GM12878 (cell line): ENCODE data around the gene NTN1. TPM values are rescaled to one million over a fixed set of nuclear protein-coding genes. Genes with fewer than 3 reads are reported as not detected.

Experiments used
- ATAC-seq: fragments of 200-7000 bp; cut with Tn5 transposase; 3 replicates; pipeline ENCODE4 v1.9.1; 2020; ENCODE audit warnings: mild to moderate bottlenecking, moderate library complexity
- BruUV-seq: library from RNA; stranded (reverse); fragments of 400-500 nt; replicated peaks from 2 replicates; lab custom pipeline; 2021; lab: Mats Ljungman, UMichigan
- CTCF ChIA-PET: fragments of 300-600 bp; sonication (Branson Sonifier 250); formaldehyde crosslinking; extraction: SDS; loops from one replicate; lab custom pipeline; 2021; ENCODE audit warnings: inconsistent platforms; lab: Yijun Ruan, JAX
- POLR2A ChIA-PET: fragments of 350-600 bp; formaldehyde crosslinking; extraction: SDS; loops from one replicate; lab custom pipeline; 2021; ENCODE audit warnings: inconsistent platforms; lab: Charles Lee
- RAD21 ChIA-PET: fragments of 300-600 bp; sonication (Branson Sonifier 250); formaldehyde crosslinking; loops from one replicate; lab custom pipeline; 2023; ENCODE audit warnings: antibody characterized with exemption; ENCODE audit not compliant: unreplicated experiment; lab: Charles Lee
- SMC1A ChIA-PET: fragments of 300-600 bp; sonication (Branson Sonifier 250); formaldehyde crosslinking; loops from one replicate; lab custom pipeline; 2023; ENCODE audit not compliant: unreplicated experiment, uncharacterized antibody; lab: Charles Lee
- DNase-seq: peaks from one replicate; pipeline ENCODE4 v3.0.0-alpha.2; 2011; ENCODE audit warnings: low read depth, low spot score
- FAIRE-seq: peaks from 3 replicates; lab custom pipeline; 2011; peaks lifted over from hg19 to GRCh38; lab: Jason Lieb, UNC
- H2AFZ ChIP-seq: 2 replicates; pipeline ENCODE4 v1.6.0; 2011; ENCODE audit warnings: low read depth, low read length, control low read depth; ENCODE audit not compliant: control insufficient read depth
- H3K27ac ChIP-seq: 2 replicates; pipeline ENCODE4 v1.5.1; 2011; ENCODE audit warnings: control low read depth; ENCODE audit not compliant: control insufficient read depth, insufficient read depth
- H3K27me3 ChIP-seq, 2 experiments: replicated peaks in 1 of 2; 2 replicates each; pipeline versions ENCODE4 v1.6.0 to v1.6.1; 2011; ENCODE audit warnings: low read length in 1 of 2; ENCODE audit not compliant: control insufficient read depth in 2 of 2, insufficient read depth in 2 of 2
- H3K36me3 ChIP-seq, 2 experiments: 2 replicates each; pipeline ENCODE4 v1.5.1; 2011; ENCODE audit warnings: low read length in 1 of 2; ENCODE audit not compliant: control insufficient read depth in 2 of 2, insufficient read depth in 2 of 2
- H3K4me1 ChIP-seq: 2 replicates; pipeline ENCODE4 v1.6.1; 2011; ENCODE audit warnings: mild to moderate bottlenecking, low read length, moderate library complexity, mixed read lengths; ENCODE audit not compliant: control insufficient read depth, insufficient read depth
- H3K4me2 ChIP-seq: 2 replicates; pipeline ENCODE4 v1.6.0; 2011; ENCODE audit warnings: control low read depth; ENCODE audit not compliant: control insufficient read depth, insufficient read depth
- H3K4me3 ChIP-seq: fragments of 200-600 bp; sonication (generic); 2 replicates; pipeline ENCODE4 v1.5.1; 2016
- H3K79me2 ChIP-seq: 2 replicates; pipeline ENCODE4 v1.6.0; 2011; ENCODE audit warnings: low read length; ENCODE audit not compliant: control insufficient read depth, insufficient read depth
- H3K9ac ChIP-seq: 2 replicates; pipeline ENCODE4 v1.8.0; 2011; ENCODE audit warnings: low read length, control low read depth, mixed read lengths; ENCODE audit not compliant: control insufficient read depth, insufficient read depth
- H3K9me3 ChIP-seq: replicated peaks from 3 replicates; pipeline ENCODE4 v1.5.1; 2011; ENCODE audit warnings: mild to moderate bottlenecking, low read length; ENCODE audit not compliant: control insufficient read depth, insufficient read depth
- H4K20me1 ChIP-seq: 2 replicates; pipeline ENCODE4 v1.6.0; 2011; ENCODE audit not compliant: control insufficient read depth, insufficient read depth
- CBX3 ChIP-seq: fragments of 200-600 bp; sonication (generic); IDR thresholded peaks from 2 replicates; pipeline ENCODE4 v1.6.1; 2016; ENCODE audit warnings: low read depth, borderline replicate concordance
- JUNB ChIP-seq: IDR thresholded peaks from 2 replicates; pipeline ENCODE4 v1.6.1; 2016; ENCODE audit warnings: antibody characterized with exemption, mild to moderate bottlenecking
- MXI1 ChIP-seq: fragments of 150-350 bp; IDR thresholded peaks from 2 replicates; pipeline ENCODE4 v1.6.1; 2011; ENCODE audit warnings: low read depth, mild to moderate bottlenecking, inconsistent platforms, low read length, improper control_type of control experiment
- MYC ChIP-seq: IDR thresholded peaks from 2 replicates; pipeline ENCODE4 v1.6.1; 2011; ENCODE audit warnings: mild to moderate bottlenecking, low read length, moderate library complexity, inconsistent platforms; ENCODE audit not compliant: insufficient read depth, insufficient replicate concordance, insufficient read length, severe bottlenecking
- NFXL1 ChIP-seq: fragments of 450-650 bp; IDR thresholded peaks from 2 replicates; pipeline ENCODE4 v1.6.1; 2017; ENCODE audit warnings: antibody characterized with exemption, mild to moderate bottlenecking, borderline replicate concordance
- NRF1 ChIP-seq: conservative IDR thresholded peaks from 2 replicates; pipeline ENCODE4 v1.6.1; 2011; ENCODE audit warnings: mild to moderate bottlenecking, low read depth, low read length, improper control_type of control experiment
- RCOR1 ChIP-seq: conservative IDR thresholded peaks from 2 replicates; pipeline ENCODE4 v1.6.1; 2012; ENCODE audit warnings: low read depth, low read length, improper control_type of control experiment
- SREBF1 ChIP-seq: IDR thresholded peaks from 2 replicates; pipeline ENCODE4 v1.6.1; 2012; ENCODE audit warnings: mild to moderate bottlenecking, low read length
- SUPT20H ChIP-seq: IDR thresholded peaks from 2 replicates; pipeline ENCODE4 v1.6.1; 2011; ENCODE audit warnings: low read depth, mild to moderate bottlenecking, low read length, moderate library complexity, borderline replicate concordance; ENCODE audit not compliant: control insufficient read depth
- TCF12 ChIP-seq: IDR thresholded peaks from 2 replicates; pipeline ENCODE4 v1.6.1; 2011; ENCODE audit warnings: low read depth, mild to moderate bottlenecking, low read length
- ZZZ3 ChIP-seq: IDR thresholded peaks from 2 replicates; pipeline ENCODE4 v1.6.1; 2011; ENCODE audit warnings: low read depth; ENCODE audit not compliant: control insufficient read depth, insufficient read length
- WGBS: methylation state at CpG from one replicate; pipeline ENCODE4 v1.1.6; 2016; ENCODE audit warnings: low lambda C conversion rate; ENCODE audit not compliant: insufficient replicate concordance, insufficient coverage; ENCODE audit errors: missing lambda C conversion rate; 5-methylcytosine and 5-hydroxymethylcytosine counted together
- in situ Hi-C: fragments of 300-500 bp; cut with MboI; formaldehyde crosslinking; loops from 9 replicates; pipeline ENCODE4 v1.14.3; 2018; ENCODE audit warnings: mixed read lengths
- intact Hi-C: fragments of 100-400 bp; cut with micrococcal nuclease; formaldehyde crosslinking; loops from one replicate; pipeline ENCODE4 v1.14.2; 2022; ENCODE audit not compliant: unreplicated experiment
- polyA plus RNA-seq, 11 experiments: library from polyadenylated mRNA; depleted of rRNA in 4 of 11; unstranded in 6 of 11; stranded (reverse) in 5 of 11; fragments of >200 nt; fragmentation: Nextera tagmentation in 4 of 11; fragmentation: Illumina TruSeq in 1 of 11; extraction: Ambion mirVana in 4 of 11; extraction: Trizol in 1 of 11; gene quantifications; 1 replicate in 1 of 11; 2 replicates in 10 of 11; pipeline versions ENCODE4 v1.2.1 to v1.2.3, GENCODE V29; 2011 to 2016; ENCODE audit warnings: inconsistent platforms in 2 of 11, missing spikeins in 2 of 11, low read depth in 1 of 11
- total RNA-seq, 4 experiments: library from RNA; depleted of rRNA in 3 of 4; stranded (reverse); fragments of >200 nt in 3 of 4; fragmentation: Illumina TruSeq in 1 of 4; extraction: Trizol in 1 of 4; gene quantifications; 2 replicates each; pipeline versions ENCODE4 v1.2.1 to v1.2.3, GENCODE V29; 2013 to 2021
- TF ChIP-seq, protein P1 (sequence below): fragments of 450-650 bp; IDR thresholded peaks from 2 replicates; pipeline ENCODE4 v1.6.1; 2016; ENCODE audit warnings: mild to moderate bottlenecking

Gene NTN1
- total and polyA plus RNA-seq, 10 of the 15 experiments (the other 5 are each of a cell fraction or from before 2014, with no cell fraction given) = 0.02 to 0.89 (median 0.35) TPM

GRCh38 chr17:9038380-9038779 is 17.1 kb downstream of the NTN1 start:
- RAD21 ChIA-PET = no interaction called here
- H3K36me3 ChIP-seq = no peaks in the 10 kb centered on the region
- no peak overlapping the region for H3K27ac ChIP-seq
- WGBS = 82% methylated on average over 1 of the region's 1 CpG
- H3K27me3 ChIP-seq = no peaks in the 10 kb centered on the region
- no peak overlapping the region for H3K9ac ChIP-seq
- CTCF ChIA-PET = no interaction called here
- no peaks in the 10 kb centered on the region for H3K4me1 ChIP-seq
- intact Hi-C loops = no loop called here
- no peak overlapping the region for H3K4me3 ChIP-seq
- no peaks in the 10 kb centered on the region for H3K9me3 ChIP-seq
- SMC1A ChIA-PET = no interaction called here
- in situ Hi-C loops = no loop called here
- no peak overlapping the region for H3K4me2 ChIP-seq
- no peaks in the 10 kb centered on the region for H3K79me2 ChIP-seq
- TF ChIP-seq ZZZ3 (no peak), JUNB (no peak), MXI1 (no peak), SUPT20H (no peak), TCF12 (no peak), NFXL1 (no peak), CBX3 (no peak), SREBF1 (no peak), NRF1 (no peak), MYC (no peak), RCOR1 (no peak)
- TF ChIP-seq, protein P1, sequence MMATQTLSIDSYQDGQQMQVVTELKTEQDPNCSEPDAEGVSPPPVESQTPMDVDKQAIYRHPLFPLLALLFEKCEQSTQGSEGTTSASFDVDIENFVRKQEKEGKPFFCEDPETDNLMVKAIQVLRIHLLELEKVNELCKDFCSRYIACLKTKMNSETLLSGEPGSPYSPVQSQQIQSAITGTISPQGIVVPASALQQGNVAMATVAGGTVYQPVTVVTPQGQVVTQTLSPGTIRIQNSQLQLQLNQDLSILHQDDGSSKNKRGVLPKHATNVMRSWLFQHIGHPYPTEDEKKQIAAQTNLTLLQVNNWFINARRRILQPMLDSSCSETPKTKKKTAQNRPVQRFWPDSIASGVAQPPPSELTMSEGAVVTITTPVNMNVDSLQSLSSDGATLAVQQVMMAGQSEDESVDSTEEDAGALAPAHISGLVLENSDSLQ = no peak
- TF ChIP-seq, all 136 proteins: peak for 0
- BruUV-seq = no TSS peak
- FAIRE-seq (no peak), ATAC-seq (no peak), DNase-seq (no peak)
- Histone ChIP-seq H4K20me1 (no peaks in the 10 kb centered on the region), H2AFZ (no peak overlapping the region)
- POLR2A ChIA-PET = no interaction called here
